Trophoblast cell (in vitro differentiated cells and primary cell): Measurements from ENCODE around the gene WRNIP1.
A peak's percentile ranks its signal among the peaks of the same experiment; 100 is the strongest.

Source experiments
- DNase-seq, 2 donors: peaks; one replicate each; pipeline ENCODE4 v3.0.0-alpha.2; 2016
- H2AFZ ChIP-seq: 2 replicates; pipeline ENCODE4 v1.6.1; 2013; ENCODE audit warnings: low read length, moderate library complexity, mild to moderate bottlenecking; ENCODE audit not compliant: insufficient read depth, poor library complexity
- H2AK5ac ChIP-seq: 2 replicates; pipeline ENCODE4 v1.6.1; 2013; ENCODE audit warnings: mild to moderate bottlenecking, low read length
- H2BK120ac ChIP-seq: 2 replicates; pipeline ENCODE4 v1.6.1; 2013; ENCODE audit warnings: low read length, mild to moderate bottlenecking, moderate library complexity; ENCODE audit not compliant: insufficient read depth, poor library complexity
- H2BK12ac ChIP-seq: 2 replicates; pipeline ENCODE4 v1.6.1; 2013; ENCODE audit warnings: mild to moderate bottlenecking, low read length, moderate library complexity
- H2BK5ac ChIP-seq: 2 replicates; pipeline ENCODE4 v1.6.1; 2013; ENCODE audit warnings: low read length, low read depth, moderate library complexity, mild to moderate bottlenecking; ENCODE audit not compliant: poor library complexity
- H3K14ac ChIP-seq: 2 replicates; pipeline ENCODE4 v1.6.1; 2013; ENCODE audit warnings: mild to moderate bottlenecking, low read length
- H3K18ac ChIP-seq: 2 replicates; pipeline ENCODE4 v1.6.1; 2013; ENCODE audit warnings: mild to moderate bottlenecking, low read length
- H3K23ac ChIP-seq: 2 replicates; pipeline ENCODE4 v1.6.1; 2013; ENCODE audit warnings: low read length
- H3K27ac ChIP-seq: 2 replicates; pipeline ENCODE4 v1.5.1; 2013; ENCODE audit warnings: low read depth, mild to moderate bottlenecking, inconsistent platforms, low read length, moderate library complexity
- H3K27me3 ChIP-seq: 2 replicates; pipeline ENCODE4 v1.6.1; 2013; ENCODE audit warnings: inconsistent platforms, mild to moderate bottlenecking, low read length, moderate library complexity; ENCODE audit not compliant: insufficient read depth
- H3K36me3 ChIP-seq, 2 experiments: 1 replicate in 1 of 2; 2 replicates in 1 of 2; pipeline ENCODE4 v1.6.1; 2013; ENCODE audit warnings: low read length in 2 of 2, mild to moderate bottlenecking in 2 of 2, moderate library complexity in 1 of 2; ENCODE audit not compliant: insufficient read depth in 2 of 2, control insufficient read depth in 1 of 2
- H3K4ac ChIP-seq: 2 replicates; pipeline ENCODE4 v1.6.1; 2013; ENCODE audit warnings: low read depth, mild to moderate bottlenecking, low read length, moderate library complexity
- H3K4me1 ChIP-seq, 2 experiments: 1 replicate in 1 of 2; 2 replicates in 1 of 2; pipeline ENCODE4 v1.6.1; 2013; ENCODE audit warnings: low read length in 2 of 2, mild to moderate bottlenecking in 2 of 2, moderate library complexity in 1 of 2; ENCODE audit not compliant: insufficient read depth in 2 of 2, control insufficient read depth in 1 of 2
- H3K4me2 ChIP-seq: 2 replicates; pipeline ENCODE4 v1.6.1; 2013; ENCODE audit warnings: inconsistent platforms, mild to moderate bottlenecking, low read length, moderate library complexity
- H3K4me3 ChIP-seq: 2 replicates; pipeline ENCODE4 v1.5.1; 2013; ENCODE audit warnings: mild to moderate bottlenecking, low read depth, low read length, inconsistent platforms
- H3K79me1 ChIP-seq: one replicate; pipeline ENCODE4 v1.6.1; 2013; ENCODE audit warnings: low read length
- H3K79me2 ChIP-seq: 2 replicates; pipeline ENCODE4 v1.6.1; 2013; ENCODE audit warnings: low read length, mild to moderate bottlenecking; ENCODE audit not compliant: control insufficient read depth, insufficient read depth, poor library complexity
- H3K9ac ChIP-seq: 2 replicates; pipeline ENCODE4 v1.6.1; 2013; ENCODE audit warnings: mild to moderate bottlenecking, low read length
- H3K9me3 ChIP-seq: 2 replicates; pipeline ENCODE4 v1.6.1; 2013; ENCODE audit warnings: low read depth, mild to moderate bottlenecking, control low read depth, inconsistent platforms, low read length; ENCODE audit not compliant: insufficient read depth
- H4K12ac ChIP-seq: 2 replicates; pipeline ENCODE4 v1.6.1; 2013; ENCODE audit warnings: low read depth, mild to moderate bottlenecking, low read length, moderate library complexity
- H4K8ac ChIP-seq: 2 replicates; pipeline ENCODE4 v1.6.1; 2013; ENCODE audit warnings: low read depth, mild to moderate bottlenecking, low read length, moderate library complexity
- H4K91ac ChIP-seq: one replicate; pipeline ENCODE4 v1.6.1; 2013; ENCODE audit warnings: low read depth, mild to moderate bottlenecking, low read length, moderate library complexity
- WGBS: extraction: QIAGEN DNeasy Blood & Tissue Kit; methylation state at CpG from one replicate; pipeline ENCODE4 v1.1.7; 2013; ENCODE audit warnings: missing lambda C conversion rate; ENCODE audit not compliant: insufficient read length, insufficient coverage; ENCODE audit errors: extremely low coverage; 5-methylcytosine and 5-hydroxymethylcytosine counted together

The WRNIP1 gene

DNA sequence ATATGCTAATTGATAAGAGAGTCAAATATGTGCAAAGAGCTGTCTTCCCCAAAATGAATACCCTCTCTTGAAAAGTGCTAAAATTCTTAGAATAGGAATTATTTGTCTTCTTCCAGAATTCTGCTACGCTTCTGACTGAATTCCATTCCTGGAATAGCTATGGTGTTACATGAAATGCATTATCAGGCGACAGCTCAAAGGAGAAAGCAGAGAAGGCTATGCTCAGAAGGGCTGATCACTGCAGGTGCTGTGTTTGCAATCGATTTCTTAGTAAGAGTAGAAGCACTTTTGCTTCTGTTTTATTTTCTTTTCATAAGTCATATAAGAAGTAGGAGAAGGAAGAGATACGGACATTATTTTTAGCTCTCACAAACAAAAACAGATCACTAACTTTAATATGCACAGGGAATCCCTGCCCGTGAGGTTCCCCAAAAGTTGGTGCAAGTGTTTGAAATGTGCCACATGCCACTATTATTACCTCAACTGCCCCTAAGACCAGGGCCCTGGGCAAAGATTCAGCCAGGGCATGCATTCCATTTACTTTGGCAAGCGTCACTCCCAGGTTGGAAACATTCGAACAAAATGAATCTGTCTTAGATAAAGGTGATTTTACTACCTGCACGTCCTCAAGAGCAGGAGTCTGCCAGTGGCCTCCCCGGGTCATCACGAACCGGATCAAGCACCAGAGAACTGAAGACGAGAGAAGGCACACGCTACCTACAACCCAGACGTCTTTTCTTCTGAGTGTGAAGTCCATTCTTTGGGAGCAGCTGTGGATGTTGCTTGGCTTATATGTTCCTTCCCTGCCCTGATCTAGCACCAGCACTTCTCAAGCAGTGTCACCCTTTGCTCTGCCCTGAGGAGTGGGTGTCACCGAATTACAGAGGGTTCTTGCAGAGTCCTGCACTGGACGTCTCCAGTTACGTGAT is 21.6 kb upstream of the WRNIP1 start:
- Histone ChIP-seq H4K12ac (no peak overlapping the region), H2AFZ (no peak overlapping the region), H2AK5ac (no peak overlapping the region), H3K9me3 (no peaks in the 10 kb centered on the region), H3K36me3 (no peaks in the 10 kb centered on the region), H3K4ac (no peak overlapping the region), H3K14ac (no peak overlapping the region), H2BK12ac (no peak overlapping the region), H2BK5ac (no peak overlapping the region), H3K23ac (no peak overlapping the region), H3K4me1 (no peaks in the 10 kb centered on the region), H3K79me2 (no peaks in the 10 kb centered on the region), H2BK120ac (no peak overlapping the region), H3K18ac (no peak overlapping the region), H4K91ac (no peak overlapping the region), H3K9ac (no peak overlapping the region), H4K8ac (no peak overlapping the region), H3K27me3 (no peaks in the 10 kb centered on the region), H3K4me3 (no peak overlapping the region), H3K4me2 (no peak overlapping the region), H3K79me1 (no peaks in the 10 kb centered on the region), H3K27ac (no peak overlapping the region)
- WGBS, result no CpG with 5 or more reads among the region's 17 CpGs
- peak in 1 of 2 donors; percentile 68 for DNase-seq

DNA sequence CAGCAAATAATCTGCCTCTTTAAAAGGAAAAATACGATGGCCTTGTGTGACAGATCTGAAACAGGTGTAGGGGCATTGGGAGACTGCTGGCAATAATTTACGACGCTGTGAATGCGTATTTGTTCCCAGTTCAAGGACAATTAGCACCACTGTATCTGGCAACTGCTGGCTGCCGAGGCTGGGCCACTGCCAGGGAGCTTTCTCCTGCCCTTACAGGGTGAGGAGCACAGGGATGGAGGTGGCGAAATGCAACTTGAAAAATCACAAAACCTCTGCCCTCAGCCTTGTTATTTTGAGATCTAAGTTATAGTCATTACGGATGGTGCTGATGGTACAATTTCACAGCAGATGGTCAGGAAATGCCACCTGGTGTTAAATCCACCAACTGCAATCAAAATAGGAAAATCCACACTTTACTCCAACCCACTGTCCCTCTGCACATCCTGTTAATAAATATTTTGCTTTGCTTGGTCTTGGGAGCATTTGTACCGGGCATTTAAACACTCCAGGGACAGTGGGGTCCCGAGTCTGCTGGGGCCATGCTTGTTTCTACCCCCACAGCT is 20.9 kb upstream of the WRNIP1 start:
- Histone ChIP-seq H2AFZ (no peak overlapping the region), H2AK5ac (no peak overlapping the region), H3K14ac (no peak overlapping the region), H4K91ac (no peak overlapping the region), H3K18ac (no peak overlapping the region), H2BK120ac (no peak overlapping the region), H3K23ac (no peak overlapping the region), H2BK12ac (no peak overlapping the region), H3K9me3 (no peaks in the 10 kb centered on the region), H3K27me3 (no peaks in the 10 kb centered on the region), H3K36me3 (no peaks in the 10 kb centered on the region), H3K4me3 (no peak overlapping the region), H4K12ac (no peak overlapping the region), H4K8ac (no peak overlapping the region), H3K27ac (no peak overlapping the region), H3K4ac (no peak overlapping the region), H3K9ac (no peak overlapping the region), H2BK5ac (no peak overlapping the region), H3K4me2 (no peak overlapping the region), H3K79me1 (no peaks in the 10 kb centered on the region), H3K4me1 (no peaks in the 10 kb centered on the region), H3K79me2 (no peaks in the 10 kb centered on the region)
- WGBS, result no CpG with 5 or more reads among the region's 9 CpGs
- DNase-seq, result no peak

DNA sequence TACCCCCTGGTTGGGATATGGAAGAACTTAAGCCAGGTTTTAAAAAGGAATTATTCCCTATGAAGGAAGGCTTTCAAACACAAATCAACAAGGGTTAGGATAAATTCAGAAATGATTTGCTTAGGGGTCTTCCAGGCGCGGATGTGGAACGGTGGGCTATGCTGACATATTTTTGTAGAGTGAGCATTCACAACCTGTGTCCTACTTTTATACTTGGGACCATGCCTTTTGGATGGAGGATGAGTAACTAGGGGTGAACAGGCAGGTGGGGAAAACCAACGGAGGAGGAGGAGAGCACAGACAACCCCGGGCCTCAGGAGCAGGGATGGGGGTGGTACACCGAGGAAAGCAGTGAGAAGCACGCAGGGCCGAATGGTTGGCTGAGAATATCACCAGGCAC is 20.4 kb upstream of the WRNIP1 start:
- Histone ChIP-seq H2BK120ac (no peak overlapping the region), H3K36me3 (no peaks in the 10 kb centered on the region), H3K18ac (no peak overlapping the region), H3K79me2 (no peaks in the 10 kb centered on the region), H3K4me3 (no peak overlapping the region), H3K4ac (no peak overlapping the region), H2AK5ac (no peak overlapping the region), H3K4me2 (no peak overlapping the region), H2AFZ (no peak overlapping the region), H4K12ac (no peak overlapping the region), H3K23ac (no peak overlapping the region), H3K9me3 (no peaks in the 10 kb centered on the region), H4K8ac (no peak overlapping the region), H3K27me3 (no peaks in the 10 kb centered on the region), H3K27ac (no peak overlapping the region), H2BK5ac (no peak overlapping the region), H2BK12ac (no peak overlapping the region), H3K4me1 (no peaks in the 10 kb centered on the region), H3K79me1 (no peaks in the 10 kb centered on the region), H4K91ac (no peak overlapping the region), H3K9ac (no peak overlapping the region), H3K14ac (no peak overlapping the region)
- WGBS, result no CpG with 5 or more reads among the region's 8 CpGs
- no peak for DNase-seq

DNA sequence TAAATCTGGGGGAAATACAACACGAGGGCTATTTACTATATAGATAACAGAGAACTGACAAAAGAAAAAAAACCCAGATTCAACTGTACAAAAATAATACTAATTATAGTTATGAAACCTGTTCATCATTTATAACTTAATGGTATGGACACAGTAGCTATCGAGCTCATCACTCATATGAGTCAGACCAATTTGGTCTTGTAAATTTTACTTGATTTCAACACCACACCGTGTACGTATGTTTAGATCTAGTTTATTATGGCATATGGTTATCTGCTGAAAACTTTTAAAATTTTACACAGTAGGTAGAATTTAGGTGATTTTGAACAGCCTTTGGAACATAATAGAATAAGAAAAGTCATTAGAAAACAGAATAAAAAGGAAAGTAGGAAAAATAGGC is 19.9 kb upstream of the WRNIP1 start:
- Histone ChIP-seq H3K27me3 (no peaks in the 10 kb centered on the region), H3K14ac (no peak overlapping the region), H2BK5ac (no peak overlapping the region), H3K4me3 (no peak overlapping the region), H4K91ac (no peak overlapping the region), H3K4me1 (no peaks in the 10 kb centered on the region), H3K79me1 (no peaks in the 10 kb centered on the region), H3K36me3 (no peaks in the 10 kb centered on the region), H4K12ac (no peak overlapping the region), H2BK12ac (no peak overlapping the region), H2AK5ac (no peak overlapping the region), H4K8ac (no peak overlapping the region), H2BK120ac (no peak overlapping the region), H3K9ac (no peak overlapping the region), H3K4me2 (no peak overlapping the region), H3K79me2 (no peaks in the 10 kb centered on the region), H3K27ac (no peak overlapping the region), H3K4ac (no peak overlapping the region), H3K23ac (no peak overlapping the region), H3K18ac (no peak overlapping the region), H2AFZ (no peak overlapping the region), H3K9me3 (no peaks in the 10 kb centered on the region)
- peak in 1 of 2 donors; percentile 52 for DNase-seq
- WGBS, result no CpG with 5 or more reads among the region's 4 CpGs
